Stimulated activated effector memory CD8-positive, alpha-beta T cell treated with anti-CD3 and anti-CD28 coated beads, Interleukin-12 subunit alpha, Interleukin-12 subunit beta, amount 100 ng/mL, for 72 hours (primary cell): ENCODE measurements around the gene TCL1A.

Source experiments
- ATAC-seq: fragments of 150-1000 bp; cut with Tn5 transposase; 2 replicates; pipeline ENCODE4 v1.10.0; 2021
- DNase-seq, 2 donors: peaks; one replicate each; pipeline ENCODE4 v3.0.0; 2021 to 2022; ENCODE audit warnings: low spot score in 2 of 2
- H3K27ac Mint-ChIP-seq: one replicate; pipeline ENCODE4 v1.8.0; 2022; ENCODE audit warnings: mild to moderate bottlenecking, mixed read lengths
- H3K36me3 Mint-ChIP-seq: one replicate; pipeline ENCODE4 v1.8.0; 2022; ENCODE audit warnings: mild to moderate bottlenecking, mixed read lengths
- H3K4me1 Mint-ChIP-seq: one replicate; pipeline ENCODE4 v1.8.0; 2022; ENCODE audit warnings: mixed read lengths
- H3K4me3 Mint-ChIP-seq: one replicate; pipeline ENCODE4 v1.8.0; 2022; ENCODE audit warnings: mild to moderate bottlenecking, mixed read lengths
- H3K9me3 Mint-ChIP-seq: one replicate; pipeline ENCODE4 v1.8.0; 2022; ENCODE audit warnings: mixed read lengths

The TCL1A gene

DNA sequence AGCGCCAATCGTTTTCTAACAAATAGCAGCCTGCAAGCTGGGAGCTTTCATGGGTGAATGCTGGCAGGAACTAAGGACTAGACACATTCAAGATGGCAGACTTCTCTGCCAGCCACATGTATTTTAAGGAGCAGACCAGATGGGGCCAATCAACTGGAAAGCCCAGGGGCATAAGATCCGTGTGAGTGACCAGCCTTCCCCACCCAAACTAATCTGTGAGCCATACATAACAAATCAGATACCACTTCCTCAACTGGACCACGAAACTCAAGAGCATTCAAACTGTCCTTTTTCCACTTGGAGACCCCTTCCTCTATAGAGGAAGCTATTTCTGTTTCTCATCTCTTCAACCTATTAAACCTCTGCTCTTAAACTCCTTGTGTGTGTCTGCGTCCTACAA lies 18.0 kb downstream of the TCL1A start:
- Mint-ChIP-seq H3K4me1 (no peaks in the 10 kb centered on the region), H3K4me3 (no peak overlapping the region)
- no peak for ATAC-seq

DNA sequence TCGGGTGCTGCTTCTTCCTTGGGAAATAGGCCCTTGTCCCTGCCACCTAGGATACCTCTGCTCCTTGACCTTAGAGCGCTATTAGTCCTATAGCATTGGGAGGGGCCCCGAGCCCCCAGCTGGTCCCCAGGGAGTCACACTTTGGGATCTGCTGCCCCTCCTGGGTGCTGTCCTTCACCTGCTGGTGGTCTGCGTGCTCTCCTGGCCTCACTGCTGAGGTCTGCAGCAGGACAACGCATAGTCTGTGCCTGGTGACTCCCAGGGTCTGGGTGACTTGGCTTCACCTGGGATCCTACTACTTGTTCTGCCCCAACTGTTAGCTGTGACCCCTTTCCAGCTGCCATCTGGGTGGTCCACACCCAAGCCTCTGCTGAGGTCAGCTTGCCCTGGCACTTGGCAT lies 18.9 kb downstream of the TCL1A start:
- no peak overlapping the region for H3K27ac Mint-ChIP-seq
- no peaks in the 10 kb centered on the region for H3K36me3 Mint-ChIP-seq
- H3K4me3 Mint-ChIP-seq = no peak overlapping the region
- no peaks in the 10 kb centered on the region for H3K9me3 Mint-ChIP-seq
- no peak for ATAC-seq
- no peaks in the 10 kb centered on the region for H3K4me1 Mint-ChIP-seq
- DNase-seq = no peak

More for the DNA sequence above, 18.0 kb downstream of the TCL1A start:
- no peaks in the 10 kb centered on the region for H3K36me3 Mint-ChIP-seq
- no peaks in the 10 kb centered on the region for H3K9me3 Mint-ChIP-seq
- DNase-seq = peak in 1 of 2 donors; percentile 0
- no peak overlapping the region for H3K27ac Mint-ChIP-seq

DNA sequence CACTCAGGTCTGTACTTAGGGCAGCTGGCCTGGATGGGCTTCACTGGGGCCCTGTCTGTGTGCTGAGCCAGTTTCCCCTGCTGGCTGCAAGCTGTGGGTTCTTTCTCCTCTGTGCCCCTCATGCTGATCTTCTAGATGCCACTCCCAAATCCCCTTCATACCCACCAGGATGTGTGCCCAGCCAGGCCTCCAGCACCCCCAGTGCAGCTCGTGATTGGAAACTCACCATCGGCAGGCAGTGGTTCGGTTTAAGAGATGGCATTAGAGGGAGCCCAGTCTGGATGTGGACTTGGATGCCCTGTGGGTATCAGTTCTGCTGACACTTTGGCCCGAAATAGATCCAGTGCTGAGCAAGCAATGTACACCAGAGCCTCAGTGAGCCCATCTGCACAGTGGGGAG lies 21.8 kb downstream of the TCL1A start:
- Mint-ChIP-seq H3K36me3 (no peaks in the 10 kb centered on the region), H3K9me3 (no peaks in the 10 kb centered on the region), H3K4me1 (no peaks in the 10 kb centered on the region), H3K27ac (no peak overlapping the region), H3K4me3 (no peak overlapping the region)
- DNase-seq (no peak), ATAC-seq (no peak)

DNA sequence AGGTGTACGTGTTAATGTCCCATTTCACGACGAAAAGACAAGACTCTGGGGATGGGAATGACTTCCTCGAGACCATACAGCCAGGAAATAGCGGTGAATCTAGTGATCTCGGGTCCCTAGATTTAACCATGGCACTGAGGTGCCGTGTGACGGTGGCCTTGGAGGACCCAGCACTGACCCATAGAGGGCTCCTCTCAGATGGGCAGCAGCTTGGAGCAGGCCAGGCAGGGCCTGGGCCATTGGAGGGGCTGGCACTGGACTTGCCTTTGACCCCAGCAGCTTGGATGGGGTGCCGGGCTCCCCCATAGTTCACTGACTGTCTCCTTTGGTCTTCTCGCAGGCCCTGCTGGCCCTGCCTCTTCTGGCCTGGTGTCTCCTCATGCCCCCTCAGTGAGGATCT lies 22.3 kb downstream of the TCL1A start:
- Mint-ChIP-seq H3K9me3 (no peaks in the 10 kb centered on the region), H3K4me3 (no peak overlapping the region), H3K36me3 (no peaks in the 10 kb centered on the region), H3K27ac (no peak overlapping the region), H3K4me1 (no peaks in the 10 kb centered on the region)
- ATAC-seq (no peak), DNase-seq (no peak)

DNA sequence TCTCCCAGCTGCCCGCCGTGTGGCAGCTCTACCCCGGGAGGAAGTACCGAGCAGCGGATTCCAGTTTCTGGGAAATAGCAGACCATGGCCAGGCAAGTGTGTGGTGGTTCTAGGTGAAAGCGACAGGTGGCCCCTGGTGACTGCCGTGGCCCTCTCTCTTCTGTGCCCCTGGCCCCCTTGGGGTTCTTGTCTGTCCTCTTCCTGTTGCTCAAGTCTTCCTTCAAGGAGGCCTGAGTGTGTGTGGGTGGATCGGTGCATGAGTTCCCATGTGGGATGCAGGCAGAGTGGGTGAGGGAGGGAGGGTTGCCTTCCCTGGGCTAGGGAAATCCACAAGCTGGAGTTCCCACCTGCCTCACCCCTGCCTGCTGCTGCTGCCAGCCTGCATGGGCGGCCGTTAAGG lies 23.1 kb downstream of the TCL1A start:
- no peaks in the 10 kb centered on the region for H3K9me3 Mint-ChIP-seq
- no peaks in the 10 kb centered on the region for H3K4me1 Mint-ChIP-seq
- DNase-seq (no peak), ATAC-seq (peak; percentile 15)
- no peak overlapping the region for H3K4me3 Mint-ChIP-seq
- H3K36me3 Mint-ChIP-seq = no peaks in the 10 kb centered on the region
- H3K27ac Mint-ChIP-seq = no peak overlapping the region

DNA sequence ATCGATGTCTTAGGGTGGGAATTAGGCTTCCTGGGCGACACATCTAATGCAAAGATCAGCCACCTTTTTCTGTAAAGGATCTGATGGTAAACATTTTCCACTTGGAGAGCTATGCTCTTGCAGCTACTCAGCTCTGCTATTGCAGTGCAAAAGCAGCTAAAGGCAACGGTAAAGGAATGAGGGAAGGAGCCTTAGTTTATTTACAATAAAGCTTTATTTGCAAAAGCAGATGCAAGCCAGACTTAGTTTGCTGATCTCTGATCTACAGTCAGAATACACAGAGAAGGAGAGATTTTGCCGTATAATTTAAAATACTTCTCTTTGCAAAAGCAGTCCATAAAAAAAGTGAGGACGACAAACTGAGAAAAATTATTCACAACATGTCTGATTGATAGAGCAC lies 24.5 kb downstream of the TCL1A start:
- Mint-ChIP-seq H3K4me3 (no peak overlapping the region), H3K27ac (no peak overlapping the region), H3K4me1 (no peaks in the 10 kb centered on the region), H3K36me3 (no peaks in the 10 kb centered on the region), H3K9me3 (no peaks in the 10 kb centered on the region)
- DNase-seq (no peak), ATAC-seq (no peak)

DNA sequence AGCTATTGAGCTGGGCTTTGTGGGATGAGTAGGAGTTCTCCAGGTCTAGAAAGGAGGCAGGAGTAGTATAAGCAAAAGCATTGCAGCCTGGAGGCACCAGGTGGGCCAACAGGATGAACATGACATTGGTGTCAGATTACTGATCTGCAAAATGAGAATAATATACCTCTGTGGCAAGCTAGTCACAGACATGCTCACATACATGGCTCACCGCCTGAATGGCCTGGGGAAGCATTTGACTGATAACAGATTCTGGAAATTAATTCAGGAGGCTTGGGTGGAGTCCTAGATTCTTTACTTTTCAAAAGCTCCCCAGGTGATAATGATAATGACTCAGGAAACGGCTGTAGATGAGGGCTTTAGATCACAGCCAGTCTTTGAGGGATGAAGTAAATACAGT lies 27.0 kb downstream of the TCL1A start:
- no peak for ATAC-seq
- Mint-ChIP-seq H3K27ac (no peak overlapping the region), H3K4me3 (no peak overlapping the region), H3K9me3 (no peaks in the 10 kb centered on the region), H3K36me3 (no peaks in the 10 kb centered on the region), H3K4me1 (no peaks in the 10 kb centered on the region)
- no peak for DNase-seq

DNA sequence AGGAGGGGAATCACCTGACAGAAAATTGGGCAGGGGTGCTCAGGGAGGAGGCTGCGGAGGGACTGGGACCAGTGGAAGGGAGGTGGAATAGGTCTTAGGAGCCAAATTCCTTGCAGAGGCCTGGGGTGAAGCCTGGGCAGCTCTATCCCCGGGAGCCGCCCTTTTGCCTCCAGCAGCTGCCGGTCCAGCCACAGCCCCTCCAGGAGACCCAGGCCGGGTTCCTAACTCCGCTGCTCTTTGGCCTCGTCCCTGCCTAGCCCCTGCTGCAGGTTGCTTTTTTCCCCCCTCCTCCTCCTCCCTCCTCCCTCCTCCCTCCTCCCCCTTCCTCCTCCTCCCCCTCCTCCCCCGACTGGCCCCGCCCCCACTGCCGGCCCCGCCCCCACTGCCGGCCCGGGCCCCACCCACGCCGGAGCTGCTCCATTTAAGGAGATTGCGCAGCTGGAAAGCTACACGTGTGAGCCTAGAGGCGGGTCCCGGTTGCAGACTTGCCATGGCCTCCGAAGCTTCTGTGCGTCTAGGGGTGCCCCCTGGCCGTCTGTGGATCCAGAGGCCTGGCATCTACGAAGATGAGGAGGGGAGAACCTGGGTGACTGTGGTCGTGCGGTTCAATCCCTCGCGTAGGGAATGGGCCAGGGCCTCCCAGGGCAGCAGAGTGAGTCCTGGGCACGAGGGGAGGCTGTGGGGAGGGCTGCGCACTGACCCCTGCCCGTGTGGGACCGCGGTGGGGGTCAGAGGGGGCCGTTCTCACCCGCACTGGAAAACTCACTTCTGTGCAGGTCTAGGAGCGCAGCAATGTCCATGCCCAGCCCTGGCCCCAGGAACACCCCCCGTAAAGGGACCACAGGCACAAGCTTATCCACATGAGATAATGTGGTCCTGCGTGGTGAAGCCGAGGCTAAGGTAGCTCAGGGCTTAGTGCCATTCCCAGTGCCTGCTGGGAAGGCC lies 27.7 kb downstream of the TCL1A start, which contains the start of gene TCL1B:
Gene TCL1B, plus strand, starts transcription at position 449 of the 945 bp plus-strand sequence. Its CDS starts 42 bp downstream, at position 491.
- Mint-ChIP-seq H3K4me1 (no peaks in the 10 kb centered on the region), H3K4me3 (no peak within 1 kb of the TSS), H3K36me3 (no peaks in the 10 kb centered on the region), H3K27ac (no peak within 1 kb of the TSS), H3K9me3 (no peaks in the 10 kb centered on the region)
- ATAC-seq (no peak), DNase-seq (no peak)

DNA sequence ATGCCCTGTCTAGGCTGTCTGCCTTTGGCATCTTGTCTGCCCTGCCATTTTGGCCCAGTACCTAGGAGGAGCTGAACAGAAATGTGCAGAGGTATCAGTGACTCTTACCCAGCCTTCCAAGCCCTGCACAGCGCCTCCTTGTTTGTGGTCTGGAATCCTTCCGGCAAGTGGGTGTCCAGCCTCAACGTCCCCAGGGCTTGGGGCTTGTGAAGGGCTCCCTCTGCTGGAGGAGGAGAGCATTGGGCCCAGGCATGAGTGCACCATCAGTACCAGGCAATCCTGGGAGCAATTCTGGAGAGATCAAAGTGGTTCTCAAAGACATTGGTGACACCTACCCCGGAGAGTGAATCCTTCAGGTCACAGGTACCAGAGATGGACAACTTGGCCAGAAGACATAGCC lies 30.1 kb downstream of the TCL1A start:
- Mint-ChIP-seq H3K27ac (no peak overlapping the region), H3K4me1 (no peaks in the 10 kb centered on the region), H3K4me3 (no peak overlapping the region), H3K9me3 (no peaks in the 10 kb centered on the region), H3K36me3 (no peaks in the 10 kb centered on the region)
- ATAC-seq (peak; percentile 59), DNase-seq (peak; percentile 5 to 67)

DNA sequence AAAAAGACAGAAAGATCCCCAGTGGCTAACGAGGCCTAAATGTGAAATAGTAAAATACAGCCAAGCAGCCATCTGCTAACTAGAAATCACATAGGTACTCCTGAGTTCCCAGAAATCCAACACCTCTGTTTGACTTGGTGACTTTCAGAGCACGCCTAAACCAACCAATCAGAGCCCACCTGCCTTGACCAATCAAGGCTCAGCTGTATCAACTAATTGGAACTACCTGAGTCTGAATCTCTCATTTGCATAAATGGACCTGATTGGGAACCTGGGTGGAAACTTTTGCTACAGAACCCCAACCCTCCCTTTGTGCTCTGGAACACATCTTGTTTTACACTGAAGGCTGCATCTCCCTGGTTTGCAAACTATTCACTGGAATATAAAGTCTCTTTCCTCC lies 32.8 kb downstream of the TCL1A start:
- DNase-seq (no peak), ATAC-seq (no peak)
- H3K9me3 Mint-ChIP-seq = no peaks in the 10 kb centered on the region
- H3K36me3 Mint-ChIP-seq = no peaks in the 10 kb centered on the region
- H3K4me3 Mint-ChIP-seq = no peak overlapping the region
- H3K27ac Mint-ChIP-seq = no peak overlapping the region
- no peaks in the 10 kb centered on the region for H3K4me1 Mint-ChIP-seq

DNA sequence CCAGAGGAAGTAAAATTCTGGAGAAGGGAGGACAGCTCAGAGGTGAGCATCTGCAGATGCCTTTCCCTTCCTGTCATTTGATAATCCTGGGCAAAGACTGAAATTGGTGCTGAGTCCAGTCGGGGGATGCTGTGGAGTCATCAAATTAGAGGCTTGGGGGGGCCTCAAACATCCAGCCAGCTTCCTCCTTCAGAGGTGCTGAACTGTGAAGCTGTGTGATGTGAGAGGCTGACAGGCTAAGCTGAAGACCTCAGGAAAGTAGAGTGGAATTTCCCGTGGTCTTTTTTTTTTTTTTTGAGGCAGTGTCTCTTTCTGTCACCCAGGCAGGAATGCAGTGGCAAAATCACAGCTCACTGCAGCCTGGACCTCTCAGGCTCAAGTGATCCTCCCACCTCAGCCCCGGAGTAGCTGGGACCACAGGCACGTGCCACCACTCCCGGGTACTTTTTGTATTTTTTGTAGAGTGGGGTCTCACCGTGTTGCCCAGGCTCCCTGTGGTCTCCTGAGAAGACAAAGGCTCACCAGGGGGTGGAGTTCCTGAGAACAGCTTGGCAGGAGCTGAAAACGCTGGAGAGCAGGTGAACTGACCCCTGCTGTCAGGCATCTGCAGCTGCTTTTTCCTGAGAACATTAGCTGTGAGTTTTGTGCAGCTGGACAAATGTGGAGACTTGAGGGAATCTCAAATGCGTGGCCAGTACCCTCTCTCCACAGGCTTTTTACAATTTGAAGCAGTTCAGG lies 33.8 kb downstream of the TCL1A start:
- DNase-seq (no peak), ATAC-seq (no peak)
- Mint-ChIP-seq H3K36me3 (no peaks in the 10 kb centered on the region), H3K27ac (no peak overlapping the region), H3K4me1 (no peaks in the 10 kb centered on the region), H3K4me3 (no peak overlapping the region), H3K9me3 (no peaks in the 10 kb centered on the region)

DNA sequence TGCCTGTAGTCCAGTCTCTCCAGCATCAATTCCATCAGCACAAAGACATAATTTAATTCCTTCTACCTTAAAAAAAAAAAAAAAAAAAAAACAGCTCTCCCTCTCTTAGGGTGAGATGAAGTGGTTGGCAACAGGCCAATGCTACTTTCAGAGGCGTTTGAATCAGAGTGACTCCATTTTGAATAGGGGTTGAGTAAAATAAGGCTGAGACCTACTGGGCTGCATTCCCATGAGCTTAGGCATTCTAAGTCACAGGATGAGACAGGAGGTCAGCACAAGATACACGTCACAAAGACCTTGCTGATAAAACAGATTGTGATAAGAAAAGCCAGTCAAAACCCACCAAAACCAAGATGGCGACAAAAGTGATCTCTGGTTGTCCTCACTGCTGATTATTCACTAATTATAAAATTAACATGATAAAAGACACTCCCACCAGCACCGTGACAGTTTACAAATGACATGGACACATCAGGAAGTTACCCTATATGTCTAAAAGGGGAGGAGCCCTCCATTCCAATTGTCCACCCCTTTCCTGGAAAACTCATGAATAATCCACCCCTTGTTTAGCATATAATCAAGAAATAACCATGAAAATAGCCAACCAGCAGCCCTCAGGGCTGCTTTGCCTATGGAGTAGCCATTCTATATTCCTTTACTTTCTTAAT lies 34.6 kb downstream of the TCL1A start:
- no peak for DNase-seq
- Mint-ChIP-seq H3K4me1 (no peaks in the 10 kb centered on the region), H3K36me3 (no peaks in the 10 kb centered on the region), H3K4me3 (no peak overlapping the region), H3K9me3 (no peaks in the 10 kb centered on the region), H3K27ac (no peak overlapping the region)
- no peak for ATAC-seq

DNA sequence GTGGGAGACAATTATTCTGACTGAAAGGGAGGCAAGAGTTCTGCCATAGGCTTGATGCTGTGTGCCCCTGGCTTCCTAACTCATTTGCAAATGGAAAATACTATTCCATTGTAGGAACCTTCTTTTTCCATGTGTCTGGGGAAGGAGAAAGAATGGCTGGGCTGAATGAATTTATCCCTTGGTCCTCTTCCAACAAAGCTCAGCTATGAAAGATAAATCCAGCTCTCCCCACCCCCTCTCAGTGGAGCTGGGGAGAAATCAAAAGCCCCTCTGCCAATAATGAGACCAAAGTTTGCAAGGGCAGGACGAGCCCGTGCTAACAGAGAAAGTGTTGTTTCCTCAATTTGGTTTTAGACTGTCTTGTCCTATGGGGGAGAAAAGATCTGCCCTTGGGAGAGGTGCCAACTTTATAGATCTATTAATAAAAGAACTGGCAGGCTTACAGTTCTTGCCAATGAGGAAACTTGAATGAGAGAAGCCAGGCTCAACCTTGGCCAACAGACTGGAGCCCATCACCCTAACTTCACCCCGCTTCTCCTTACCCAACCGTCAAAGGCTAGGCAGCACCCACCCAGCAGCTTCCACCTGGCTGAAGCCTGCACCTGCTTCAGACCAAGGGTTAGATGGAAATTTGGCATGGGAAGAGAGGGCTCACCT lies 36.6 kb downstream of the TCL1A start:
- no peaks in the 10 kb centered on the region for H3K9me3 Mint-ChIP-seq
- no peaks in the 10 kb centered on the region for H3K4me1 Mint-ChIP-seq
- no peak overlapping the region for H3K27ac Mint-ChIP-seq
- ATAC-seq (no peak), DNase-seq (no peak)
- H3K36me3 Mint-ChIP-seq = no peaks in the 10 kb centered on the region
- no peak overlapping the region for H3K4me3 Mint-ChIP-seq

DNA sequence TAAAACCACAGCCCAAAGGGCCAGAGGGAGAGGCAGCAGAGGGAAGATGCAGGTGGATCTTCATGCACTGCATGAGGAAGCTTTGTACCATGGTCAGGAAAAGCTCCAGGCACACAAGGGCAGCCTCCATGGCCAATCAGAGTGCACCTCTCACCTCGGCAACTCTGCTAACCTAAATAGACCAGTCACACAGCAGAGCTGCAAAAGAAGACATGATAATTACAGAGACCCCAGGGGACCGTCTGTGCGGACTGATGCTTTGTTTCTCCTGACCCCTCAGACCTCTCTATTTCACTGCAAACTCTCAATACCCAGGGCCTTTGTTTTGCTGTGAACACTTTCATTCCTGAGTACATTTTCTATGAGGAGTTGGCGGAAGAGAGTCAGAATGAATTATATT lies 38.4 kb downstream of the TCL1A start:
- Mint-ChIP-seq H3K4me3 (no peak overlapping the region), H3K36me3 (no peaks in the 10 kb centered on the region), H3K27ac (no peak overlapping the region), H3K4me1 (no peaks in the 10 kb centered on the region), H3K9me3 (no peaks in the 10 kb centered on the region)
- ATAC-seq = no peak
- no peak for DNase-seq

DNA sequence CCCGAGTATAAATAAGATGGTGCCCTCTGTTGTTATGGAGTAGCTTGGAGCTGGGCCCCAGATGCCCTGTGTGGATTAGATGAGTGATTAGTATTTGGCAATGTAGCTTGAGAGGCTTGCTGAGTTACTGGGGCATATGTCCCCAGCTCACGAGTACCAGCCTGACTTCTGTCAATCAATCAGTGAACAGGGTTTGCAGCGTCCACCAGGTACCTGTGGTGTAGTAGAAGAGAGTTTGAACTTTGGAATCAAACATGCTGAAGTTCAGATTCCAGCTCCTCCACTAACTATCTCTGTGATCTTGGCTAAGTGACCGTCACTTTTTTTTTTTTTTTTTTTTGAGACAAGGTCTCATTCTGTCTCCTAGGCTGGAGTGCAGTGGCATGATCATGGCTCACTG lies 39.3 kb downstream of the TCL1A start:
- H3K36me3 Mint-ChIP-seq = no peaks in the 10 kb centered on the region
- DNase-seq (no peak), ATAC-seq (no peak)
- no peaks in the 10 kb centered on the region for H3K9me3 Mint-ChIP-seq
- no peak overlapping the region for H3K4me3 Mint-ChIP-seq
- H3K27ac Mint-ChIP-seq = no peak overlapping the region
- H3K4me1 Mint-ChIP-seq = no peaks in the 10 kb centered on the region
